Left lung (tissue), 10 donors: ENCODE results near the gene PIK3R1. TPM values are rescaled to one million over a fixed set of nuclear protein-coding genes. Genes with fewer than 3 reads are reported as not detected.

ENCODE experiments used
- ATAC-seq: fragments of 200-7000 bp; cut with Tn5 transposase; one replicate; pipeline ENCODE4 v1.9.1; 2020; ENCODE audit warnings: moderate library complexity
- DNase-seq, 4 donors: peaks; one replicate each; pipeline ENCODE4 v3.0.0-alpha.2; 2013 to 2020
- H3K27ac ChIP-seq, 2 donors: fragments of 200-600 bp; sonication (generic) in 1 of 2; one replicate each; pipeline versions ENCODE4 v1.5.0 to v1.8.0; 2020 to 2021
- H3K27me3 ChIP-seq, 2 donors: fragments of 200-600 bp; sonication (generic) in 1 of 2; one replicate each; pipeline versions ENCODE4 v1.5.0 to v1.8.0; 2020 to 2021
- H3K36me3 ChIP-seq, 2 donors: fragments of 200-600 bp; sonication (generic) in 1 of 2; one replicate each; pipeline versions ENCODE4 v1.5.0 to v1.8.0; 2020 to 2021
- H3K4me1 ChIP-seq, 2 donors: fragments of 200-600 bp; one replicate each; pipeline ENCODE4 v1.8.0; 2021
- H3K4me3 ChIP-seq, 2 donors: fragments of 200-600 bp; sonication (generic) in 1 of 2; one replicate each; pipeline versions ENCODE4 v1.5.0 to v1.8.0; 2020 to 2021; ENCODE audit warnings: mild to moderate bottlenecking in 1 of 2
- H3K9me3 ChIP-seq, 2 donors: fragments of 200-600 bp; sonication (generic) in 1 of 2; one replicate each; pipeline versions ENCODE4 v1.5.0 to v1.8.0; 2020 to 2021
- intact Hi-C, 2 donors: fragments of 100-400 bp; cut with DNase I; formaldehyde crosslinking; loops; one replicate each; pipeline versions ENCODE4 v1.11.2 to v1.14.2; 2022
- polyA plus RNA-seq, 6 donors: library from polyadenylated mRNA; unstranded; fragments of 120-200 nt; gene quantifications; one replicate each; pipeline ENCODE4 v1.2.1, GENCODE V29; 2013; ENCODE audit not compliant: insufficient read length in 6 of 6
- total RNA-seq, 2 donors: library from RNA; stranded (reverse); fragmentation: NEBNext Ultra II Directional; extraction: Animal tissue kit (Norgen Biotek cat#: 25700); gene quantifications; one replicate each; pipeline ENCODE4 v1.2.1, GENCODE V29; 2021
- TF ChIP-seq, protein P1 (sequence below), 2 donors: fragments of 200-600 bp; sonication (generic) in 1 of 2; IDR thresholded peaks; one replicate each; pipeline versions ENCODE4 v1.5.0 to v1.8.0; 2021; ENCODE audit warnings: antibody characterized with exemption in 2 of 2
- donor health status: DM: no; HTN: yes; CAD: no.
- donor health status: DM: no; HTN: no; CAD: no.

Gene PIK3R1
- total and polyA plus RNA-seq, 8 donors: 70.9 to 92.9 (median 80.5) TPM

DNA sequence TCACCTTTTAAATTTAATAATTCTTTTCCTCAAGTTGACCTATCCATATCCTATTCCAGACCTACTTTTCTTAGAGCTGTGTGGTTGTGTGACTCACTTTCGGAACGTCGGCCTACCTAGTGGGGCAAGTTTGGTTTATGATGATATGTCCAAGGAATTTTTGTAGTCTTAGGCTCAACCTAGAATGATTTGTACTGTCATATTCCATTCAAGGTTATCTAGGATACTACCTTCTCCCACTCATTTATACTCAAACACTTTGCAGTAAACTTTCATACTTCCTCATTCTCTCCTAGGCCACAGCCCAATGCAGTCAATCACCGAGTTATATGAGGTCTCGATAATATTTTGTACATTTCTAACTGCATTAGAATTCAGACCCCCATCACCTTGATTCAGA lies 61.9 kb downstream of the PIK3R1 start:
- H3K27me3 ChIP-seq: no peaks in the 10 kb centered on the region
- peaks cover 0 to 23% of the 10 kb centered on the region in 2 donors for H3K4me1 ChIP-seq
- TF ChIP-seq, protein P1, sequence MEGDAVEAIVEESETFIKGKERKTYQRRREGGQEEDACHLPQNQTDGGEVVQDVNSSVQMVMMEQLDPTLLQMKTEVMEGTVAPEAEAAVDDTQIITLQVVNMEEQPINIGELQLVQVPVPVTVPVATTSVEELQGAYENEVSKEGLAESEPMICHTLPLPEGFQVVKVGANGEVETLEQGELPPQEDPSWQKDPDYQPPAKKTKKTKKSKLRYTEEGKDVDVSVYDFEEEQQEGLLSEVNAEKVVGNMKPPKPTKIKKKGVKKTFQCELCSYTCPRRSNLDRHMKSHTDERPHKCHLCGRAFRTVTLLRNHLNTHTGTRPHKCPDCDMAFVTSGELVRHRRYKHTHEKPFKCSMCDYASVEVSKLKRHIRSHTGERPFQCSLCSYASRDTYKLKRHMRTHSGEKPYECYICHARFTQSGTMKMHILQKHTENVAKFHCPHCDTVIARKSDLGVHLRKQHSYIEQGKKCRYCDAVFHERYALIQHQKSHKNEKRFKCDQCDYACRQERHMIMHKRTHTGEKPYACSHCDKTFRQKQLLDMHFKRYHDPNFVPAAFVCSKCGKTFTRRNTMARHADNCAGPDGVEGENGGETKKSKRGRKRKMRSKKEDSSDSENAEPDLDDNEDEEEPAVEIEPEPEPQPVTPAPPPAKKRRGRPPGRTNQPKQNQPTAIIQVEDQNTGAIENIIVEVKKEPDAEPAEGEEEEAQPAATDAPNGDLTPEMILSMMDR (IDR thresholded peaks at IDR 0.05): no peak
- no peaks in the 10 kb centered on the region for H3K9me3 ChIP-seq
- intact Hi-C loops: no loop called here
- H3K27ac ChIP-seq: no peak overlapping the region
- no peak overlapping the region for H3K4me3 ChIP-seq
- DNase-seq: no peak
- H3K36me3 ChIP-seq: peaks cover 0 to 82% of the 10 kb centered on the region in 2 donors
- ATAC-seq: no peak

- Histone ChIP-seq H3K4me3 (no peak overlapping the region), H3K4me1 (peaks cover 0 to 34% of the 10 kb centered on the region in 2 donors), H3K27ac (no peak overlapping the region), H3K36me3 (peaks cover 0 to 93% of the 10 kb centered on the region in 2 donors), H3K27me3 (no peaks in the 10 kb centered on the region), H3K9me3 (no peaks in the 10 kb centered on the region)
- TF ChIP-seq, protein P1 (IDR thresholded peaks at IDR 0.05): no peak
- ATAC-seq: no peak
- DNase-seq: no peak
- intact Hi-C loops: no loop called here
These were observed 64.4 kb downstream of the PIK3R1 start for GRCh38 chr5:68279984-68280383.

DNA sequence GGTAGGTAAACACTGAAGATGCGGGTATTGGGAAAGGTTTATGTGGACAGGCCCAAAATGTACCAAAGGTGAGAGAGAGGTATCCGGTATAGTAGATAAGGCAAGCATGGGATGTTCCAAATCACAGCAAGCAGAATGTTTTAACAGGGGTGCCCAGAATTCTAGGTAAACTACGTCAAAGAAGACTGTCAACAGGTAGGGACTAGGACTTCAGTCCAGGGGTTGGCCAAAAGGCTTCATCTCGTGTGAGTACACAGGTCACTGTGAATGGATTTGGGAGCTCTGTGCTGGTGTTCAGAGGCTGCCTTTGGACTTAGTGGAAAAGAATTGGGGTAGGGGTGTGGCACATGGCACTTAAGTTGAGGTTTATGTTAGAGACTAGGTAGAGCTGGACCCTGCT lies 66.4 kb downstream of the PIK3R1 start:
- TF ChIP-seq, protein P1 (IDR thresholded peaks at IDR 0.05): no peak
- Histone ChIP-seq H3K9me3 (no peaks in the 10 kb centered on the region), H3K4me1 (peaks cover 18 to 52% of the 10 kb centered on the region in 2 donors), H3K4me3 (no peak overlapping the region), H3K27ac (no peak overlapping the region), H3K36me3 (peaks cover 0 to 83% of the 10 kb centered on the region in 2 donors), H3K27me3 (no peaks in the 10 kb centered on the region)
- DNase-seq: no peak
- intact Hi-C loops: no loop called here
- no peak for ATAC-seq

GRCh38 chr5:68283766-68284165 lies 68.2 kb downstream of the PIK3R1 start:
- Histone ChIP-seq H3K36me3 (peaks cover 0 to 66% of the 10 kb centered on the region in 2 donors), H3K27ac (peak overlapping the region in 1 of 2 donors; percentile 21), H3K4me1 (peaks cover 27 to 56% of the 10 kb centered on the region in 2 donors), H3K27me3 (no peaks in the 10 kb centered on the region), H3K9me3 (no peaks in the 10 kb centered on the region), H3K4me3 (no peak overlapping the region)
- DNase-seq: peak in 1 of 4 donors; percentile 22
- TF ChIP-seq, protein P1 (IDR thresholded peaks at IDR 0.05): no peak
- intact Hi-C loops: no loop called here
- no peak for ATAC-seq

DNA sequence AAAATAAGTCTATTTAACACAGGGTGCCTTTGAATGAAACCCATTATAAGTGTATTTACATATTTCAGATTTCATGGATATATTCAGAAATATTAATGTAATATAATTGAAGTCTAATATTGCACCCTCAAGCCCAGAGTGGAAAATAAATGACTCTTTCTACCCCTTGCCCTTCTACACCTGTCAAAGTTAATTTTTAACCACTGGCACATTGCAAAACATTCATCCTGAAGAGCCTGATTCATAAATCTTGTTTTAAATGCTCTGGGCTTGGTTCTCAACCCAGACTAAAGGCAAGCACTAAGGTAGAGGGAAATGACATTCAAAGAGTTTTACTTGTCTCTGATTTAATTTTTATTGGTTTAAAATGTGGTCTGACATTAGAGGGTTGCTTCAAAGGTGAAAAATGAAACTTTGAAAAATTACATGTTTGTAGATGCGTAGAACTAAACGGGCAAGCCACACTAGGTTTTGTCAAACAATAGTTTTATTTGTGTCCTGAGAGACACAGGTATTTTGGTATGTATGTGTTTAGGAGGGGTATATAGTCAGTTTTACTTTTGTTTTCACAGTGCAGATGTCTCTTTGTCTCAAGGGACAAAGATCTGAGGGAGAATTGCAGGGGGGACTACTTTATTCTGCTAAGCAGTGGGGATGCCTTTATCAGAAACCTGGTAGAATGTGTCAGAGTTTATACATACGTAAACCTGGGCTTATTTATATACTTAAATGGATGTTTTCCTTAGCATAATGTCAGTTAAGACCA lies 69.7 kb downstream of the PIK3R1 start:
- Histone ChIP-seq H3K27ac (peak overlapping the region; percentile 51 to 83), H3K36me3 (peaks cover 0 to 51% of the 10 kb centered on the region in 2 donors)

More for the DNA sequence above, 69.7 kb downstream of the PIK3R1 start:
- intact Hi-C loops: loop anchor here in 1 of 2 donors (5.0 kb wide), 1 partner anchor 177 kb away; no protein-coding TSS in a partner anchor
- TF ChIP-seq, protein P1 (IDR thresholded peaks at IDR 0.05): no peak
- Histone ChIP-seq H3K27me3 (no peaks in the 10 kb centered on the region), H3K9me3 (no peaks in the 10 kb centered on the region), H3K4me3 (no peak overlapping the region), H3K4me1 (peaks cover 31 to 71% of the 10 kb centered on the region in 2 donors)
- DNase-seq: peak in 1 of 4 donors; percentile 52
- ATAC-seq: peak; percentile 30
